HG02973 (cell line): ENCODE measurements around the gene PLAAT4.

Experiments
- ATAC-seq: cut with Tn5 transposase; IDR thresholded peaks from one replicate; pipeline ENCODE4 v1.9.1; 2021; ENCODE audit warnings: moderate library complexity; ENCODE audit not compliant: unreplicated experiment

The PLAAT4 gene, protein sequence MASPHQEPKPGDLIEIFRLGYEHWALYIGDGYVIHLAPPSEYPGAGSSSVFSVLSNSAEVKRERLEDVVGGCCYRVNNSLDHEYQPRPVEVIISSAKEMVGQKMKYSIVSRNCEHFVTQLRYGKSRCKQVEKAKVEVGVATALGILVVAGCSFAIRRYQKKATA

DNA sequence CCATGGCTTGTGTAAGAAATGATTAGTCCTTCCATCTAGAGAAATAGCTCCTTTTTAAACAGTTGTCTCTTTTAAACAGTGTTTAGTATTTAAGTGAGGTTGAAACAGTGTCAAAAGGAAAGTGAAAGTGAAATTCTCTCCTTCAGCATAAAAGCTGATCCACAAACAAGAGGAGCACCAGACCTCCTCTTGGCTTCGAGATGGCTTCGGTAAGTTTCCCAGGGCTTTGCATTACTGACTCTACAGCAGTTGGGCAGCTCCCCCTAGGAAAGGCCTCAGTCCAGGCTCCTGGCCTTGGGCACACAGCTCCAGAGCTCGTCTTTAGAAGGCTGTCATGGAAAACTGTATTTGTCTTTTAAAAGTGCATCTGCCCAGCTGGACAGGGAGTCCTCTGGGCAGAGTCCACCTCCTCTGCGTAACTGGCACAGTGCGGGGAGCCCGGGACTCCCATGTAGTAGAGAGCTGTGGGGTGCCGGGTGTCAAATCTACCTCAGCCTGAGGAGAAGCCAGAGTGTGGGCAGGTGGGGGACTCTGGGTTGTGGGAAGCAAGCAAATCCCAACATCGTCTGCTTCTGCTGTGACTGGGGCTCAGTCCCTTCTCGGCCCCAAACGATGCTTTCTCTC lies at the start of gene PLAAT4:
TSS of gene PLAAT4 (plus strand) at position 140 of the 624 bp plus-strand sequence. CDS start at position 201, 61 bp downstream.
- ATAC-seq: no peak

DNA sequence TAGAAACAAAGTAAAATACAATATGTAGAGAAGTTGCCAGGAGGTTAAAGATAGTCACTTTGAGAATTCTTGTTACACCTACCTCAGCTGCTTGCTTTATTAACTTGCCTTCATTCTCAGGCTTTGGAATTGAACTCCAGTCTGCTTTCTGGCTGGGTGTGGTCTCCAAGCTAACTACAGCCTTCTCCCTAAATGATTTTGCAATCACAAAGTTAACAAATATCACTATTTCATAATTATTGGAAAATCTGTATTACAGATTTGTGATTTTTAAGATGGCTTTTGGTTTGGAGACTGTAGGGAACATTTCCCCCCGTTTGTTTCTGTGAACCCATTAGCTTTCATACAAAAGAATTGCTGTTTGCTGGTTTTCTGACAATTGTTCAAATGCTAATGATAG lies 47.8 kb upstream of the PLAAT4 start:
- ATAC-seq: no peak

DNA sequence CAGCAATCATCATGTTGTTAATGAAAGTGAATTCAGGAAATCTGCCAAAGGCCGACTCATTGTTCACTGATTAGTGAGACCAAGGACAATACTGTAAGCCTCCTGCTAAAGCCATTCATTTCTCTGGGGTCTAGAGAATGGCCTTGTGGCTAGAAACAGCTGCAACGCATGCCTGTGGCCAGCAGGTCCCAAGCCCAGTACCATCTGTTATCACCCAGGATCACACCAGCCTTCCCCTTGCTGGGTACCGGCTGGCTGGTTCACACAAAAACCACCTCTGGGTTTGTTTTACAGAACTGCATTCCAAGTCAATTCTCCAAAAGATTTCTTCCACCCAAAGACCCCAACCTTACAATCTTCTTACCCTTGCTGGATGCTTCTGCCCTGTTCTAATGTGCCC lies 46.7 kb upstream of the PLAAT4 start:
- no peak for ATAC-seq

DNA sequence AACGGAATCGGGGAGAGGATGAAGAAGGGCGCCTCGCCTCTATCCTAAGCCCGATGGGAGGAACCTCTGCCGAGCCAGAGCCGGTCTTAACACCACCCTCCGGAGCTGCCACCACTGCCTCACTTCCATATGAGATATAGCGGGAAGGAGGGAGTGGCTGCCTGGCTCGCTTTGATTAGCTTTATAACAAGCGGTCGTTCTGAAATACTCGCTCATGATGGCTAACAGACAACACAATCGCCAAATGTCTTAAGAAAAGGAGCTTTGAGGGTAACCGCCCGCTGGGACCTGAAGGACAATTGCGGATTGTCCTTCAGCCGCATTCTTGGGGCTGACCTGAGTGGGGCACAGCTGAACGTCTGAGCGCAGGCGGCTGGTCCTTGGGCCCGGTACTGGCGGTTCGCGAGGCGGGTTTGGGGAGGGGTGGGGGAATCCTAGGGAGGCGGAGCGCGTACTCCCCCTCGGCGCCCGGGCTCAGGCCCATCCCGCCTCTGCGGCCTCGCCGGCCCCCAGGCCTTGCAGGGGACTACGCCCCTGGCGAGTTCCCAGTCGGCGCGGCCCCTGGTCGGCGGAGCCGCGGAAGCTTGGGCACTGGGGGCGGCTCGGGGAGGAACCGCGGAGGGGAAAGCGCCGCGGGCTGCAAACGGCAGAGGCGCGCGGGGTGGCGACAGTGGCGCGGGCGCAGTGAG lies 45.9 kb upstream of the PLAAT4 start, which contains the start of gene PLAAT5:
TSS of gene PLAAT5 (minus strand) at position 617 of the 689 bp plus-strand sequence. CDS start at position 484, 133 bp downstream.
- ATAC-seq: no peak

DNA sequence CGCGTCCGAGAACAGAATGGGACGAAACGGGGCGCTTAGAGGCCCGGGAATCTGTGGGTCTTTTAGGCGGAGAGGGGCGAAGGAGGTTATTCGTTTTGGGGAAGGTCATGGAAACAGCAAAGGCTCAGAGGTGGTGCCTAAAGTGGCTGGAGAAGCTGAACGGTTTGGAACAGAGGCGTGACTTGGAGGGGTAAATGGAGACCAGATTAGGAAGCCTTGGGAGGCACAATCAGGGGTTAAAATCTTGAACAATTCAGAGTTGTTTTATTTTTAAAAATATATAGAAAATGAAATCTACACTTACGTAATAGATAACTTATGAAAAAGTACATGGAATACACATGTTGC lies 45.4 kb upstream of the PLAAT4 start:
- ATAC-seq: no peak

DNA sequence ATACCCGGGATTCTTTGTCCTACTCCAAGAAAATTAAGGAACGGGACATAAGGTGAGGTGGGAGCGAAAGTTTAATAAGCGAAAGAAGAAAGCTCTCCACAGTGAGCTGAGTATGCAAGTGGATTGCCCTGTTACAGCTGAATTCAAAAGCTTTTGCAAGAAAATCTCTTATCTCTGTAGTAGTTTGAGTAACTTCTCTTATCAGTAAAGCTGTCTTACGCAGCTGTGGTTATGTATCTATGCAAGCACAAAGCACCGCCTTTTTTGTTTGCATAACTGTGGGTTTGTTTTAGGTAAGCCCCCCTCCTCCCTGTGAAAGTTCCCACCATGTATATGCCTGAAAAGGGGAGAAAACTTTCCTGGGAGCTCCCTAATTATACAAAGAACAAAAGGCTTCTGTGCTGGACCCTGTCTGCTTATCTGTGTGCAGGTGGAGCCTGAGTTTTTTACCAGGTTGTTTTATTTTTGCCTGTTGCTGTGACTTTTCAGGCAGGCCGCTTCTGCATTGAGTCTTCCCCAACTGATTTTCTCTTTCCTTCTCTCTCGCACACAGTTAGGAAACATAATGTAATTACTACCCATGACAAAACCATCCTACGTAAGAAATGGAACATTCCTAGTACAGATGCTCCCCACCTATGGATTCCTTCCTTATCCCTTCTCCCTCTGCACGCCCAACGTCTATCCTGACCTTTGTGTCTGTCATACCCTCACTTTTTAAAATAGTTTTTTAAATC lies 44.8 kb upstream of the PLAAT4 start:
- no peak for ATAC-seq

DNA sequence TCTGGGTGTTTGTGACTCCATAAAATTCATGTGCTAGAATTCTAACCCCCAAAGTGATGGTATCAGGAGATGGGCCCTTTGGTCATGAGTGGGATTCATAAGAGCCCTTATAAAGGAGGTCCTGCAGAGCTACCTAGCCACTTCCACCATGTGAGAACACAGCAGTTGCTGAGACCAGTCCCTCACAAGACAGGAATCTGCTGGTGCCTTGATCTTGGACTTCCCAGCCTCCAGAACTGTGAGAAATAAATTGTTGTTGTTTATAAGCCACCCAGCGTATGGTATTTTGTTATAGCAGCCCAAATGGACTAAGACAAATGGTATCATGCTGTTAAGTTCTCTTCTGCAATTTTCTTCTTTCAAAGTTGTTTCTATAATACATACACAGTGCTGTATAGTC lies 44.2 kb upstream of the PLAAT4 start:
- ATAC-seq: no peak

DNA sequence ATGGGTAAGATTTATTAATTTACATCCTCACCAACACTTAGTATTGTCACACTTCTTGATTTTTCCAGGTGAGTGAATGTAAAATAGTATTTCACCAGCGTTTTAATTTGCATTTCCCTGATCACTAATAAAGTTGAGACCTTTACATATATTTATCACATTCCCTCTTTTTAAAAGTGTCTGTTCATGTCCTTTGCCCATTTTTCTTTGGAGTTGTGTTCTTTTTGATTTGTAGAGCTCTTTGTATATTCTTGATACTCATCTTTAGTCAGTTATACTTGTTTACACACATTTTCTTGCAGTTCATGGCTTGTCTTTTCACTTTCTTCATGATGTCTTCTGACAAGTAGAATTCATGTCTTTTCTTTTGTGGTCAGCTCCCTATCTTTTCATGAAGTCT lies 43.5 kb upstream of the PLAAT4 start:
- ATAC-seq: no peak

DNA sequence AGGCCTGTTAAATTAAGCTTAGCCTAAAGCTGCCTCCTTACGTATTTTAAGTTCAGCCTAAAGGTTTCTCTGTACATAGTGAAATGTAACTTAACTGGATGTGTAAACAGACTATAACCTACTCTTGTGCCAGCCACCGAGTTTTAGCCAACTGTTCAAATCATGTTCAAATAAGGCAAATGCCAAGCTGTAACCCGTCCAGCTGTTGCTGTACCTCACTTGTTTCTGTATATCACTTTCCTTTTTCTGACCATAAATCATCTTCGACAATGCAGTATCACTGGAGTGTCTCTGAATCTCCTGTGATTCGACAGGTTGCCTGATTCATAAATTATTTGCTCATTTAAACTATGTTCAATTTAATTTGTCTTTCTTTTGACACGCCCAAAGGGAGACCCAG lies 41.6 kb upstream of the PLAAT4 start:
- ATAC-seq: no peak

DNA sequence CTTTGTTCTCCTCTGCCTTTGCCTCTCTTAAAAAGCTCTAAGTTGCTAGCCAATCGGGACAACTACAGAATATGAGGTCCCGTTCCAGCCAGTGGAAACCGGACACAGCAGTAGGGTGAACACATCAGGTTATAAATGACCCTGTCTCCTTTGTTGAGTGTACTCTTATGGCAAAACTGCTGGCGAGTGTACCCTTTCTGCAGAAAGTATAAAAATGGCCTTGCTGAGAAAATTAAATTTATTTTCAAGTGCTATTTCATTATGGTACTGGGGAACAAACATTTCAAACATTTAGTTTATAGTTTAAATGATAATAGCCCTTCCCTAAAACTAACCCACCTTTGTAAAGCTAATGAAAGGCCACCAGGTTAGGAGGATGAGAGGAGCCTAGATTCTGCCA lies 36.7 kb upstream of the PLAAT4 start:
- no peak for ATAC-seq

DNA sequence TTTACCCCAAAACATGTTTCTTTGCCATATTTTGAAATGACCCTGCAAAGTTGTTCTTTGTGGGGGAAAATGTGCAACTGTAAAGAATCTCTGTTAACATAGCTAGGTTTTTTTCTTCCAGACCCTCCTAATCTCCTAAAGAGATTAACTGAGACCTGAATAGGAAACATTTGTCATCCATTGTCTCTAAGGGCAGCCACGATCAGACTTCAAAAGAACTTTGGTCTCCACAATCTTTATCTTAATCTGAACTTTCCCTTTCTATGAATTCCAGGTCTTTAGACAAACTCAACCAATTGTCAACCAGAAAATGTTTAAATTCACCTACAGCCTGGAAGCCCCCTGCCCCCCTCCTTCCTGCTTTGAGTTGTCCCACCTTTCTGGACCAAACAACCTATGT lies 35.4 kb upstream of the PLAAT4 start:
- no peak for ATAC-seq

DNA sequence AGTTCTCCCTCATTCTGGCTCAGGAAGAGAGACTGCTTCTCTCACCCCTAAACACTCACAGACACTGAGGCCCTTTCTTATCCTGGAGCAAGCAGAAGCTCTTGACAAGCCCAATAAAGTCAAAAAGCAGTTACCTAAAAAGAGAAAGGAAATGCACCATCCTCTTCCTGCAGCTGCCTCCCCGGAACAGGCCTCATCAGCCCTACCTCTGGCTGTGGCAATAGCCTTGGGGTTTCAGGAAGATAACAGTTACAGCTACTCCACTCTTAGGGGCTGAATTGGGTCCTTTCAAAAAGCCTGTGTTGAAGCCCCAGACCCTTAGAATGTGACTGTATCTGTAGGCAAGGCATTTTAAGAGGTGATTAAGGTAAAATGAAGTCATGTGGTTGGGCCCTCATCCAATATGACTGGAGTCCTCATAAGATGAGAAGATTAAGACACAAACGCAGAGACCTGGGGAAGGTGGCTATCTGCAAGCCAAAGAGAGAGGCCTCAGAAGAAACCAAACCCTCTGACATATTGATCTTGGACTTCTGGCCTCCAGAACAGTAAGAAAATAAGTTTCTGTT lies 34.3 kb upstream of the PLAAT4 start:
- ATAC-seq: no peak

DNA sequence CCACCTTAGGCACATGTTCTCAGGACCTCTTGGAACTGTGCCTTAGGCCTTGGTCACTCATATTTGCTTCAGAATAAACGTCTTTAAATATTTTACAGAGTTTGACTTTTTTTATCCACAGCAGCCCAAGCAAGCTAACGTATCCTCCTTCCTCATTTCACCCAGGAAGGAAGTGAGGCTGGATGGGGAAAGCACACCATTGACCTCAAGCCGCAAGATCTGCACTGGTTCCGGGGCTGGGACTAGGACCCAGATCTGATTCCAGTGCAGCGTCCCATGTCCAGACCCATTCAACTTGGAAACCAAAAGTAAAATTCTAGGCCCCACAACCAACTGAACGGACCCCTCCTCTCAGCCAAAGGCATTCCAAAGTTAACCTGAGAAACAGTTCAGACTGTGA lies 33.1 kb upstream of the PLAAT4 start:
- no peak for ATAC-seq

DNA sequence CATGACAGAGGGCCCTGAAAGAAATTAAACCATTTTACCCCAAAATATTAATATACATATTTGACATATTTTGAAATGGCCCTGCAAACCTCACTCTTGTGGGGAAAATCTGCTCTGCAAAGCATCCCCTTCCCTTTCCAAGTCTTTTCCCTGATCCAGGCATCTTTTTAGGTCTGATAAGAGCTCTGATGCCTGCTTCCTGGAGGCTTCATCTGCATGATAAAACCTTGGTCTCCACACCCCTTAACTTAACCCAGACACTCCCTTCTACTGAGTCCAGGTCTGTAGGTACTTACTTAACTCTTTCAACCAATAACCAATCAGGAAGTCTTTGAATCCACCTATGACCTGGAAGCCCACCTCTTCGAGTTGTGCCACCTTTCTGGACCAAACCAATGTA lies 32.6 kb upstream of the PLAAT4 start:
- no peak for ATAC-seq

DNA sequence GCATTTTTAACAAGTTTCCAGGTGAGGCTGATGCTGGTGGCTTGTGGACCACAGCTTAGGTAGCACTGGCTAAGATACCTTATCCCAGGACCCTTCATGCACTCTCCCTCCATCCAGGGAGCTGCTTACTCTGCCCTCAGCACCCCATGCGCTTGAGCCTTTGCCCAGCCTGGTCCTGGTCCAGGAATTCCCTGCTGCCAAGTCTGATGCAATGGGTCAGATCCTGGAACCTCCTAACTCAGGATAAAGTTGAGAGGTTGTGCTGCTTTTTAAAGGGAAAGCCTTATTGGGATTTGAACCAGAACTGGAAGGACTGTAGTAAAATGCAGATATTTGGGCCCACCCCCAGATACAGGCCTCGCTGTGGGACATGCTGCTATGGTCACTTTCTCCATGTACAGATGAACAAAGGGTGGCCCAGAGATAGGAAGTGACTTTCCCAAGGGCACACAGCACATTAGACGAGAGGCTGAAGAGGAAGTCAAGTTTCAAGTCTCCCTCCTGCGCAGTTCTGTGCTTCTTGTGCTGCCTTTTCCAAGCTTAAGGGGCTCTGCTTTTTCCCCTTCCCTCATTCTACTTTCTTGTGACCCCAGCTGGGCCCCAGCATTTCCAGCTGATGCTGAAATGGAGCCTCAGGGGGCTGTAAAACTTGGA lies 31.5 kb upstream of the PLAAT4 start:
- ATAC-seq: no peak

DNA sequence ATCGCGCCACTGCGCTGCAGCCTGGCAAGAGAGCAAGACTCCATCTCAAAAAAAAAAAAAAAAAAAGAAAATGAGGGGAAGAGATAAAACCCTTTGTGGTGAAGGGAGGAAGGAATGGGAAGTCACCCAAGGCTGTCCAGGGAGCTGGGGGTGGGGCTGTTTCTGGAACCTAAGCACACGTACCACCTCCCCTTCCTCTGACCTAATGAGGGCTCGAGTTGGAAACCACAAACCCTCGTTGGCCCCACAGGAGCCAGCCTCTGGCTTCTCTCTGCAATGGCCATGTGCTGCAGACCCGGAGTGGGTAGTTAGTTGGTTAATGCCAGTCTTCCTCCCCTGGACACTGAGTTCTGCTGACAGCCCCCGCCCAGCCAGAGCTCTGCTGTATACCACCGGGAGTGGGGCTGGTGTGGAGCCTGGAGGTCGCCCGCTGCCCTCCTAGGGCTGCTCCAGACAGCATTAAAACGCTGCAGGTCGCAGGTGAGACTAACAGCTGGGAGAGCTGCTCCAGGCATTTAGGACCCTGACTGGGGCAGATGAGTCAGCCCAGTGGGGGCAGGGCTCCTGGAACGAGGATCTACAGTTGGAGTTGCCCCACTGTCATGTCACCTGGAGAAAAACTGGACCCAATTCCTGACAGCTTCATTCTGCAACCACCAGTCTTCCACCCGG lies 30.6 kb upstream of the PLAAT4 start, which contains the start of gene LGALS12:
TSS of gene LGALS12 (plus strand) at position 228 of the 672 bp plus-strand sequence. CDS start at position 603, 375 bp downstream.
- no peak for ATAC-seq

DNA sequence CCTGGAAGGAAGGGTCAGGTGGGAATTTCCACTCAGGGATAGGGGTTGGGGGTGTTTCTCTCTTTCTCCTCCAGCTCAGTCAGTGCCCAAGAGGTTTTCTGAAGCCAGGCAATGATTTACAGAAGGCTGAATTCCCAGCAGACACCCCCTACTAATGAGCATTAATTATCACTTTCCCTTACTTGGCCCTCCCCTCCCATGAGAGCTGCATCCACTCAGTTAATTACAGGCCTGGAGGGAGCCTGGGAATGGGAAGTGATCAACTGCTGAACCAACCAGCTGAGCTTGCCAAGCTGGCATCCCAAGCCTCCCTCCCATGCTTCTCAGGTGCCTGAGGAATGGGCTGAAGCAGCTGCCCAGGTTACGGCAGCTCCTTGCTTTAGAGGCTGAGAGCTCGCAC lies 29.7 kb upstream of the PLAAT4 start:
- no peak for ATAC-seq

DNA sequence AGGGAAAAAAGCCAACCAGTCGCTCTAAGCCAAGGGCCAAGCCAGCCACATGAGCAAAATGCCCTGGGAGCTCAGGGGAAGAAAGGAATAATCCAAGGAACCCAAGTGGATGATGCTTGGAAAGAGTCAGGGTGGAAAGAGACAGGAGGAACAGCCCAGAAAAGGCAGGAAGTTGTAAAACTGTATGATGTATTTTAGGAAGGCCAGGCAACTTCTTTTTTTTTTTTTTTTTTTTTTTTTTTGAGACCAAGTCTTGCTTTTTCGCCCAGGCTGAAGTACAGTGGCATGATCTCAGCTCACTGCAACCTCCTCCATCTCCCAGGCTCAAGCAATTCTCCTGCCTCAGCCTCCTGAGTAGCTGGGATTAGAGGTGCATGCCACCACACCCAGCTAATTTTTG lies 29.1 kb upstream of the PLAAT4 start:
- no peak for ATAC-seq

DNA sequence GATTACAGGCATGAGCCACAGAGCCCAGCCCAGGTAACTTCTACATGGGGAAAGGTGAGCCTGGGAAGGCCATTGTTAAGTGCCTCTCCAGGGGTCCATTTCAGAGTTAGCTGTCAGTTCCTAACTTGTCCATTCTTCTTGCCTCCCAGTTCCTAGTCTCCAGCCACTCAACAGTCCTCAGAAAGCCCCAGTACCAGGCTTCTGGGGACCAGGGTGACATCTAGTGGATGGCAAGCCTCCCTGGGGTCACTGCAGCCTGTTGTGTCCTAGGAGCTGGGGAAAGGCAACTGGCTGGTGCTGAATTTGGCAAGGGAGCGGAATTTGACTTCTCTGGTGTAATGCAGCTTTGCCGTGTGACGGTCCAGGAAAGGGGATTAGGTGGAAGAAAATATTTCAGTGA lies 28.6 kb upstream of the PLAAT4 start:
- ATAC-seq: no peak

DNA sequence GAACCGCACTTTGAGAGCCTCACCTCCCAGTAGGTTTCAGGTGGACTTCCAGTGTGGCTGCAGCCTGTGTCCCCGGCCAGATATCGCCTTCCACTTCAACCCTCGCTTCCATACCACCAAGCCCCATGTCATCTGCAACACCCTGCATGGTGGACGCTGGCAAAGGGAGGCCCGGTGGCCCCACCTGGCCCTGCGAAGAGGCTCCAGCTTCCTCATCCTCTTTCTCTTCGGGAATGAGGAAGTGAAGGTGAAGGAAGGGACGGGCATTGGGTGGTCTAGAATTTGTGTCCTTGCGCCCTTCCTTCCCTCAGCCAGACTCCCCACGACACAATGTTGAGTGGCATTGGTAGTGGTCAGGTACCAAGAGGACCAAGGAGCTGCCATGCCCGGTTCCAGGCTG lies 27.9 kb upstream of the PLAAT4 start:
- ATAC-seq: no peak
